Stimulated activated CD4-positive, alpha-beta T cell treated with anti-CD3 and anti-CD28 coated beads, TNF-alpha, amount 100 ng/mL, for 4 hours (primary cell): ENCODE results near the gene TSPYL2.

Source experiments
- DNase-seq, 3 experiments: peaks; one replicate each; pipeline ENCODE4 v3.0.0-alpha.2; 2020; ENCODE audit warnings: low read depth in 3 of 3

The TSPYL2 gene

DNA sequence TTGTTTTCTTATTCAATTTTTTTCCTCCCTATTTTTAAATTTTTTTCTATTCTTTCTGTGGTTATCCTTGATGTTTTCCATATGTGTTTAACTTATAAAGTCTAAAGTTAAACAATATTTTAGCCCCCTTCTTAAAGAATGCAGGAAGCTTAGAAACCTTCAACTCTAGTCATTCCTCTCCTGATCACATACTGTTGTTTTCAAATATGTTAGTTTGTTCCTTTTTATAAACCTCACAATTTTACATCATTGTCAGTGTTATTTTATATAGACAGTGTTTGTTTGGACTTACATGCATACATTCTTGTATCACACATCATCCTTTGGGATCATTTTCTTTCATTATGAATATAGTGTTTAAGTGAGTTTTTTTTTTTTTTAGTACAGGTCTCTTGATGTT is 43.3 kb downstream of the TSPYL2 start:
- DNase-seq = no peak

DNA sequence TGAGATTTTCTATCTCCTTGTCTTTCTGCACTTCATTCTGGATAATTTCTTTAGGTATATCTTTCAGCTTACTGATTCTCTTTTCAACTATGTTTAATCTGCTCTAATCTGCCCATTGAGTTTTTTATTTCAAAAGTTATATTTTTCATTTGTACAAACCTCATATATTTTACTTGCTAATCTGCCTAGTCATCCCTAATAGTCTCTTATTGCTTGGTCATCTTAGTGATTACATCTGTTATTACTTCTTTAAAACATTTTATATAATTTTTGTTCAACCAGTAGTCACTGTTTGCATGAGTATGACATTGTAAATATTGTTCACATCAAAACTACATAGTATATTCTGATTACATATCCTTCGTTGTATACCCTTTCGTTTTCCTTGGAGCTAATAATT is 44.2 kb downstream of the TSPYL2 start:
- no peak for DNase-seq

DNA sequence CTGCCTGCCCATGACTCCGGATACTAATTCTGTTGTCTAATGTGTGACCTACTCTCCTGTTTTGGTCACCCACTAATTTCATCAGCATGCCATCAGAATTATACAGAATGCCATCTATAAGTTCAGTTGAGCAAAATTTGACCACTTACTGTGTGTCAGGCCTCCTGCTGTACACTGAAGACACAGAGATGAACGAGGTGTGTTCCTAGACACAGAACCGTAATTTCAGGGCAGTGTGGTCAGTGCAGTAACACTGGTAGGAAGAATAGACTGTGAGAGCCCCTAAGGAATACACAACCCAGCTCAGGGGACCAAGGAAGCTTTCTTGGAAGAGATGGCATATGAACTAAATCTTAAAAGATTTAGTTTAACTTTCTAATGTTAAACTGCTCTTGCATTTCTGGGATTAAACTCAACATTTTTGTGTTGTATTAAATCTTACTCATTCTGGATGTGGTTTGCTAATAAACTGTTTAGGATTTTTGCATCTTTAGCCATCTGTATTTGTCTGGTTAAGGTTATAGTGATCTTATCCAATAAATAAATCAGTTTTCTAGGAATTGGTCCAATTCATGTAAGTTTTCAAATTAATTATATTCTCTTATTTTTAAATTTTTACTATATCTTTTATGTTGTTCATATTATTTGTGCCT is 46.1 kb downstream of the TSPYL2 start:
- no peak for DNase-seq

DNA sequence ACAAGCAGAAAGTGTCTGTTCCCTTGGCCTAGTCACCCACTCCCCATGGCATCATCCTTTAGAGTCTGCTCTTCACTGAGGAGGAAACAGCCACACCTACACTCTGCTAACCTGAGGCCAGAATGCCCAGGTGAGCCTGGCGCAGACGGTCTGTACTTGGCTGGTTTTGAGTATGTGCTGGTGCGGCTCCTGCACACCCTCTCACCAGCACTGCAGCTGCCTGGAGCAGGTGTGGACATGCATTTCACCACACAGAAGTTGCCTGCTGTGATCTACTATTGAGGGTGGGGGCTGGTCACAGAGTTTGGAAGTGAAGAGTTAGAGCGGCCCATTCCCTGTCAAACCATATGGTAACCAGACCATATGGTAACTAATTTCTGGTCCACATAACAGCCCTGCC is 51.2 kb downstream of the TSPYL2 start:
- no peak for DNase-seq

- DNase-seq = no peak
These were observed 53.4 kb downstream of the TSPYL2 start for GRCh38 chrX:53135581-53135980.
